ENCODE results near the gene ZNF776. TPM values are rescaled to one million over a fixed set of nuclear protein-coding genes. Genes with fewer than 3 reads are reported as not detected.
"Not testable (repeated sequence)": the region's sequence is repeated elsewhere in the genome, so short reads cannot be mapped to it uniquely, and the experiment has no call there.

Gene ZNF776
- 10 to 100 TPM; 34.8 to 41.1 (median 38.1) TPM for polyA plus RNA-seq (ENCODE audit: insufficient read length in 3 of 3)

- peak; percentile 87 to 92 (median 91) for DNase-seq (ENCODE audit: low read depth in 3 of 3, low spot score in 2 of 3)
Measured at GRCh38 chr19:57746580-57747471, at the start of gene ZNF776. Gene ZNF776 (plus strand): TSS chr19:57746815. CDS start chr19:57747059, 244 bp downstream.

GRCh38 chr19:57701625-57702024 is 45.0 kb upstream of the ZNF776 start:
- no peak for DNase-seq (ENCODE audit: low read depth in 3 of 3, low spot score in 2 of 3)

- DNase-seq (ENCODE audit: low read depth in 3 of 3, low spot score in 2 of 3), result no peak
Measured at GRCh38 chr19:57706346-57706745, 40.3 kb upstream of the ZNF776 start.

- peak; percentile 74 to 80 (median 77) for DNase-seq (ENCODE audit: low read depth in 3 of 3, low spot score in 2 of 3)
Measured at GRCh38 chr19:57708641-57709361, 37.8 kb upstream of the ZNF776 start, which contains the start of gene ZNF154. Gene ZNF154 (minus strand): TSS chr19:57709204. CDS start chr19:57708971, 233 bp downstream.

GRCh38 chr19:57709616-57710015 is 37.0 kb upstream of the ZNF776 start:
- DNase-seq (ENCODE audit: low read depth in 3 of 3, low spot score in 2 of 3), result no peak

- DNase-seq (ENCODE audit: low read depth in 3 of 3, low spot score in 2 of 3), result no peak
Measured at GRCh38 chr19:57712222-57712621, 34.4 kb upstream of the ZNF776 start.

GRCh38 chr19:57719424-57719823 is 27.2 kb upstream of the ZNF776 start:
- DNase-seq (ENCODE audit: low read depth in 3 of 3, low spot score in 2 of 3), result no peak

- no peak for DNase-seq (ENCODE audit: low read depth in 3 of 3, low spot score in 2 of 3)
Measured at GRCh38 chr19:57719901-57720519, 26.6 kb upstream of the ZNF776 start.

- DNase-seq (ENCODE audit: low read depth in 3 of 3, low spot score in 2 of 3), result no peak
Measured at GRCh38 chr19:57720878-57721277, 25.7 kb upstream of the ZNF776 start.

- peak in 1 of 3 donors; percentile 9 for DNase-seq (ENCODE audit: low read depth in 3 of 3, low spot score in 2 of 3)
Measured at GRCh38 chr19:57738320-57738719, 8.3 kb upstream of the ZNF776 start.

- not testable (repeated sequence) for DNase-seq (ENCODE audit: low read depth in 3 of 3, low spot score in 2 of 3)
Measured at GRCh38 chr19:57738770-57739169, 7.8 kb upstream of the ZNF776 start.

GRCh38 chr19:57747472-57747807 is 825 bp downstream of the ZNF776 start:
- DNase-seq (ENCODE audit: low read depth in 3 of 3, low spot score in 2 of 3), result no peak

GRCh38 chr19:57748029-57748428 is 1.4 kb downstream of the ZNF776 start:
- no peak for DNase-seq (ENCODE audit: low read depth in 3 of 3, low spot score in 2 of 3)

- DNase-seq (ENCODE audit: low read depth in 3 of 3, low spot score in 2 of 3), result no peak
Measured at GRCh38 chr19:57754091-57754673, 7.6 kb downstream of the ZNF776 start.

GRCh38 chr19:57755031-57755430 is 8.4 kb downstream of the ZNF776 start:
- no peak for DNase-seq (ENCODE audit: low read depth in 3 of 3, low spot score in 2 of 3)

GRCh38 chr19:57757941-57758340 is 11.3 kb downstream of the ZNF776 start:
- no peak for DNase-seq (ENCODE audit: low read depth in 3 of 3, low spot score in 2 of 3)

GRCh38 chr19:57759096-57759495 is 12.5 kb downstream of the ZNF776 start:
- no peak for DNase-seq (ENCODE audit: low read depth in 3 of 3, low spot score in 2 of 3)

GRCh38 chr19:57769345-57770131 is 22.9 kb downstream of the ZNF776 start, which contains the start of gene ZNF586:
Gene ZNF586 (plus strand): TSS chr19:57769676. CDS start chr19:57769843, 167 bp downstream.
- DNase-seq (ENCODE audit: low read depth in 3 of 3, low spot score in 2 of 3), result peak; percentile 72 to 85 (median 76)

- no peak for DNase-seq (ENCODE audit: low read depth in 3 of 3, low spot score in 2 of 3)
Measured at GRCh38 chr19:57771417-57771816, 24.8 kb downstream of the ZNF776 start.

GRCh38 chr19:57773488-57773887 is 26.9 kb downstream of the ZNF776 start:
- no peak for DNase-seq (ENCODE audit: low read depth in 3 of 3, low spot score in 2 of 3)
